ENCODE measurements around the gene NKRF. TPM values are rescaled to one million over a fixed set of nuclear protein-coding genes. Genes with fewer than 3 reads are reported as not detected.
"Not testable (repeated sequence)": the region's sequence is repeated elsewhere in the genome, so short reads cannot be mapped to it uniquely, and the experiment has no call there.

NKRF gene
- total RNA-seq, 3 donors from 2014 or later (not counting 1 experiment from before 2014, with no cell fraction given): 6.7 to 9.2 (median 6.9) TPM

GRCh38 chrX:119638725-119639471 is 32.7 kb upstream of the NKRF start:
- H3K36me3 Mint-ChIP-seq: no peaks in the 10 kb centered on the region
- no peaks in the 10 kb centered on the region for H3K27me3 Mint-ChIP-seq (ENCODE audit: low read depth in 2 of 2)
- intact Hi-C loops (cut with micrococcal nuclease): no loop called here
- peaks cover 14% of the 10 kb centered on the region for H3K4me1 ChIP-seq (ENCODE audit: control insufficient read depth, insufficient read depth, low read length)
- TF ChIP-seq CTCF (IDR thresholded peaks at IDR 0.05): no peak
- no peaks in the 10 kb centered on the region for H3K9me3 Mint-ChIP-seq
- peak overlapping the region in 1 of 2 donors; percentile 62 for H3K27ac Mint-ChIP-seq
- H3K36me3 ChIP-seq (ENCODE audit: control insufficient read depth, insufficient read depth, low read length): peaks cover 52% of the 10 kb centered on the region
- no peaks in the 10 kb centered on the region for H3K9me3 ChIP-seq (ENCODE audit: control insufficient read depth, insufficient read depth, low read length)
- peak overlapping the region; percentile 25 for H3K27ac ChIP-seq (ENCODE audit: low read length)
- H3K4me3 Mint-ChIP-seq: no peak overlapping the region
- 72% methylated on average over 4 of the region's 10 CpGs for WGBS (ENCODE audit: insufficient coverage)
- no peak overlapping the region for H3K4me3 ChIP-seq (ENCODE audit: low read length)
- no peak for DNase-seq
- H3K27me3 ChIP-seq (ENCODE audit: control insufficient read depth, insufficient read depth, low read length): no peaks in the 10 kb centered on the region
- peak in 1 of 3 donors; percentile 41 for ATAC-seq
- H3K4me1 Mint-ChIP-seq: peaks cover 8 to 24% of the 10 kb centered on the region in 2 donors

GRCh38 chrX:119637421-119637820 is 31.2 kb upstream of the NKRF start:
- Histone ChIP-seq H3K4me1 (ENCODE audit: control insufficient read depth, insufficient read depth, low read length) (peaks cover 14% of the 10 kb centered on the region), H3K36me3 (ENCODE audit: control insufficient read depth, insufficient read depth, low read length) (peaks cover 62% of the 10 kb centered on the region)
- H3K27me3 ChIP-seq (ENCODE audit: control insufficient read depth, insufficient read depth, low read length); H3K4me3 Mint-ChIP-seq; H3K4me3 ChIP-seq (ENCODE audit: low read length); H3K9me3 Mint-ChIP-seq; ATAC-seq; DNase-seq; intact Hi-C loops (cut with micrococcal nuclease); H3K27me3 Mint-ChIP-seq (ENCODE audit: low read depth in 2 of 2); H3K27ac ChIP-seq (ENCODE audit: low read length); H3K36me3 Mint-ChIP-seq; H3K9me3 ChIP-seq (ENCODE audit: control insufficient read depth, insufficient read depth, low read length): not testable (repeated sequence)
- peaks cover 8 to 24% of the 10 kb centered on the region in 2 donors for H3K4me1 Mint-ChIP-seq
- H3K27ac Mint-ChIP-seq: peak overlapping the region in 1 of 2 donors; percentile 73
- WGBS (ENCODE audit: insufficient coverage): no CpG with 5 or more reads among the region's 1 CpG

- peak in 1 of 3 donors; percentile 30 for ATAC-seq
- Mint-ChIP-seq H3K27ac (peak overlapping the region in 1 of 2 donors; percentile 83), H3K4me3 (no peak overlapping the region), H3K27me3 (ENCODE audit: low read depth in 2 of 2) (no peaks in the 10 kb centered on the region), H3K9me3 (no peaks in the 10 kb centered on the region), H3K36me3 (no peaks in the 10 kb centered on the region), H3K4me1 (peaks cover 8 to 22% of the 10 kb centered on the region in 2 donors)
- H3K9me3 ChIP-seq (ENCODE audit: control insufficient read depth, insufficient read depth, low read length): no peaks in the 10 kb centered on the region
- no peak overlapping the region for H3K4me3 ChIP-seq (ENCODE audit: low read length)
- intact Hi-C loops (cut with micrococcal nuclease): no loop called here
- DNase-seq: no peak
- no peak overlapping the region for H3K27ac ChIP-seq (ENCODE audit: low read length)
- peaks cover 14% of the 10 kb centered on the region for H3K4me1 ChIP-seq (ENCODE audit: control insufficient read depth, insufficient read depth, low read length)
- 61% methylated on average over 5 of the region's 8 CpGs for WGBS (ENCODE audit: insufficient coverage)
- H3K36me3 ChIP-seq (ENCODE audit: control insufficient read depth, insufficient read depth, low read length): peaks cover 64% of the 10 kb centered on the region
- no peaks in the 10 kb centered on the region for H3K27me3 ChIP-seq (ENCODE audit: control insufficient read depth, insufficient read depth, low read length)
- TF ChIP-seq CTCF (IDR thresholded peaks at IDR 0.05): no peak
Observed at GRCh38 chrX:119636419-119636818, 30.2 kb upstream of the NKRF start.

- intact Hi-C loops (cut with micrococcal nuclease): no loop called here
- peak overlapping the region; percentile 32 to 83 for H3K27ac Mint-ChIP-seq
- TF ChIP-seq CTCF (IDR thresholded peaks at IDR 0.05): no peak
- no peaks in the 10 kb centered on the region for H3K9me3 Mint-ChIP-seq
- DNase-seq (no peak), ATAC-seq (no peak)
- Histone ChIP-seq H3K27ac (ENCODE audit: low read length) (no peak overlapping the region), H3K9me3 (ENCODE audit: control insufficient read depth, insufficient read depth, low read length) (no peaks in the 10 kb centered on the region), H3K4me3 (ENCODE audit: low read length) (no peak overlapping the region), H3K27me3 (ENCODE audit: control insufficient read depth, insufficient read depth, low read length) (no peaks in the 10 kb centered on the region), H3K36me3 (ENCODE audit: control insufficient read depth, insufficient read depth, low read length) (peaks cover 59% of the 10 kb centered on the region), H3K4me1 (ENCODE audit: control insufficient read depth, insufficient read depth, low read length) (peaks cover 14% of the 10 kb centered on the region)
- H3K36me3 Mint-ChIP-seq: no peaks in the 10 kb centered on the region
- H3K27me3 Mint-ChIP-seq (ENCODE audit: low read depth in 2 of 2): no peaks in the 10 kb centered on the region
- H3K4me3 Mint-ChIP-seq: no peak overlapping the region
- peaks cover 8 to 19% of the 10 kb centered on the region in 2 donors for H3K4me1 Mint-ChIP-seq
- 100% methylated on average over 1 of the region's 1 CpG for WGBS (ENCODE audit: insufficient coverage)
Observed at GRCh38 chrX:119635799-119636198, 29.6 kb upstream of the NKRF start.

Measured in natural killer cell (primary cell).